HG03108 (cell line): ENCODE data around the gene ARRDC1.
"Not testable (repeated sequence)": the region's sequence is repeated elsewhere in the genome, so short reads cannot be mapped to it uniquely, and the experiment has no call there.

ENCODE experiments used
- ATAC-seq: cut with Tn5 transposase; IDR thresholded peaks from one replicate; pipeline ENCODE4 v1.9.1; 2021; ENCODE audit warnings: moderate library complexity; ENCODE audit not compliant: unreplicated experiment

The ARRDC1 gene

DNA sequence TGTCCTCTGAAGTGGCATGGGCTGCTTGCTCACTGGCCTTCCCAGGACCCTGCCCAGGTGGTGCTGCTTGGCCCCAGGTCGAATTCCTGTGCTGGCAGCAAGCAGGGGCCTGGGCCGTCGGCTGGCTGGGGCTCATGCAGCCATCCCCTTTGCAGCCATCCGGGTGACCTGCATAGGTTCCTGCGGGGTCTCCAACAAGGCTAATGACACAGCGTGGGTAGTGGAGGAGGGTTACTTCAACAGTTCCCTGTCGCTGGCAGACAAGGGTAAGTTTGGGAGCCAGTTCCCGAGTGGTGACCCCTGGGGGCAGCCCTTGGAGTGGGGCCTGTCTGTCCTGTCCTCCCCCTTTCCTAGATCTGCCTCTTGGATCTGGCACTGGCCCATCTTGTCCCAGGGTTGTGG, 7.3 kb downstream of the ARRDC1 start:
- no peak for ATAC-seq

DNA sequence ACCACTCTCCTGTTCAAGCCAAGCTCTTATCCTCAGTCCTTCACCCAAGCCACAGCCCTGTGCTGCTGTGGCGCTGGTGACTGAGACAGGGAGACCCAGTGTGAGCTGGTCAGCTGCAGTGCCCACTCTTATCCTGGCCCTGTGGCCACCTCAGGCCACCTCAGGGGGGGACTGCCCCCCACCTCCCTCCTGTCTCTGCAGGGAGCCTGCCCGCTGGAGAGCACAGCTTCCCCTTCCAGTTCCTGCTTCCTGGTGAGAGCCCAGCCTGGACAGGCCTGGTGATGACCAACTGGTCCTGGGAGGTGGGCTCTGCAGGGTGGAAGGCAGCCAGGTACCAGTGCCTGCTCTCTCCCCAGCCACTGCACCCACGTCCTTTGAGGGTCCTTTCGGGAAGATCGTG, 7.8 kb downstream of the ARRDC1 start:
- no peak for ATAC-seq

- no peak for ATAC-seq
These were observed 8.4 kb downstream of the ARRDC1 start for GRCh38 chr9:137613738-137614523.

- no peak for ATAC-seq
These were observed 9.3 kb downstream of the ARRDC1 start for GRCh38 chr9:137614631-137615386.

GRCh38 chr9:137615387-137615871, 9.9 kb downstream of the ARRDC1 start:
- ATAC-seq: no peak

DNA sequence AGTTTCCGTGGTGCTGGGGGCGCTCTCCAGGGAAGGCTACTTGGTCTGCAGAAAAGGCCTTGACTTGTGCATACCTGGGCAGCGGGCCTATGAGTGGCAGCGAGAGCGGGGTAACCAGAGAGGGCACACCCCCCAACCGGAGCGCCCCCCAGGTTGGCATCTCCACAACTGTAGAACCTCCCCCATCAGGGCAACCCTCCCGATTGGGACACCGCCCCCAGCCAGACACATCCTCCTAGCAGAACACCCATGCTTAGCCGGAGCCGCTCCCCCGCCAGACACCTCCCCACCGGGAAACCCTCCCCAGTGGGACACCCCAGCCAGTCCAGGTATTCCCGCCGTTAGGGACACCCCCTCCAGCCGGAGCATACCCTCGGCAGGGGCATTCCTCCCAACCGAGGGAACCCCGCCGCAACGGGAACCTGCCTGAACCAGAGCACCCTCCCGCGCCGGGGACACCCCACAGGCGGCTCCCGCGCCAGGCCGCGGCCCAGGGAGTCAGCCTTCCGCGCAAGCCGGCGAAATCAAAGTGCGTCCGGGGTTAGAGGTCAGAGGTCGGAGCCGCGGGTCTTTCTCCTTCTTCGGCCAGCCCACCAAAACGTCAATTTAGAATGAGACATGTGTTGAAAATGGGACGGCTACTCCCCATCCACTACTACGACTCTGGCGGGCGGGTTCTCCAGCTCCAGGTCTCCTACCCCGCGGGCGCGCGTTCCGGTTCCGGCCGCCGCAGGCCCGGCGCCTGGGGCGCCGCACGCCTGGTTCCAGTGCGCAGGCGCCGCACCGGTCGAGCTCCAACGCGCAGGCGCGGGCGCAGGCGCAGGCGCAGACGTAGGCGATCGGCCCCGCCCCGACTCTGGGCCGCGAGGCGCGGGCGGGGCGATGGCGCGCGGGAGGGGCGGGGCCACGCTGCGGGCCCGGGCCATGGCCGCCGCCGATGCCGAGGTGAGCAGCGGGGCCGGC, 12.9 kb downstream of the ARRDC1 start, which contains the start of gene EHMT1:
Gene EHMT1 (plus strand): TSS at position 901 of the 963 bp plus-strand sequence. CDS start 24 bp downstream, at position 925.
- peak; percentile 55 for ATAC-seq

DNA sequence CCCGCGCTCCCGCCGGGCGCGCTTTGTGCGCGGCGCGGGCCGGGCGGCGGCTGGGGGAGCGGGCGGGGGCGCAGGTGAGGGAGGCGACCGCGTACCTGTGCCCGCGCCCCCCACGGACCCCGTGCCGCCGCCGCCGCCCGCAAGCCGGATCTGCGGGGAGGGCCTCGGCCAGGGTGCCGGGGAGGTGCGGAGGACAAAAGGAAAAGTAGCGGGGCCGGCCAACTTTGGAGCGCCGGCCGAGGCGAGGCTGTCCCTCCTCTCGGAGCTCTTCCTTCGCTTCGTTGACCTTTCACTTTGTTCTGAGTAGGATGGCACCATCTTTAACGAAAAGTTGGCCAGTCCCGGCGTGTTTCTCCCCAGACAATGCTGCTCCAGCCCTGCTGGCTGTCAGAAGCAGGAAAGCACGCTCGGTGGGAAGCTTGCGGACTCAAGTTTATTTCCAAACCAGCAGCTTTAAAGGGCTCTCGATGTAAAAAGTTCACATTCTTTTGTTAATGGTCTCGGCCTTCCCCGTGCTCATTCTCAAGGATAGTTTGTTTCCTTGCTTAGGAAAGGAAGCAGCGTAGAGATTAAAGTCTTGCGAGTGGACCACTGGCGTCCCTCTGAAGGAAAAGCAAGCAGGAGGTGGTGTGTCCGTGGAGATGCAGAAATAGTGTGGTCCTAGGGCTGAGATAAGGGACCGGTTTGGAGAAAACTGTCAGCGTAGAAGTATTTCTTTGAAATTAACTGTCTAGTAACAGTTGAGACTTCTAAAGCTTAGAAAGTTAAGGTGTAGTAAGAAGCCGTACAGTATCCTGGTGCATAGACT, 14.0 kb downstream of the ARRDC1 start:
- peak; percentile 10 for ATAC-seq

DNA sequence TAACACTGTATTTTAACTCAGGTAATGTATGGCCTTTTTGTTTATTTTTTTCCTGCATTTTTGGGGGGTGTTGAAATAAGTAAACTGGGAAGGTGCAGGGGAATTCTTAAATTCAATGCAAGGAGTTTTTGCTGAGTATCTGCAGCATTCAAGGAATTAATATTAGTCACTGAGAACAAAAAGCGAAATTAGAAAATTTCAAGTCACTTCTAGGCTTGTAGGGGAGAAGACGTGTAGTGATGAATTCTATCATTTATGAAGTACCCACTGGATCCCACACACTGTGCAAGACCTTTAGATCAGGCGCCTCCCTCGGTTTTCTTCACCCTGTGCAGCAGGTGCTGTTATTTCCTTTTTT, 14.5 kb downstream of the ARRDC1 start:
- no peak for ATAC-seq

GRCh38 chr9:137620581-137620980, 15.1 kb downstream of the ARRDC1 start:
- ATAC-seq: no peak

DNA sequence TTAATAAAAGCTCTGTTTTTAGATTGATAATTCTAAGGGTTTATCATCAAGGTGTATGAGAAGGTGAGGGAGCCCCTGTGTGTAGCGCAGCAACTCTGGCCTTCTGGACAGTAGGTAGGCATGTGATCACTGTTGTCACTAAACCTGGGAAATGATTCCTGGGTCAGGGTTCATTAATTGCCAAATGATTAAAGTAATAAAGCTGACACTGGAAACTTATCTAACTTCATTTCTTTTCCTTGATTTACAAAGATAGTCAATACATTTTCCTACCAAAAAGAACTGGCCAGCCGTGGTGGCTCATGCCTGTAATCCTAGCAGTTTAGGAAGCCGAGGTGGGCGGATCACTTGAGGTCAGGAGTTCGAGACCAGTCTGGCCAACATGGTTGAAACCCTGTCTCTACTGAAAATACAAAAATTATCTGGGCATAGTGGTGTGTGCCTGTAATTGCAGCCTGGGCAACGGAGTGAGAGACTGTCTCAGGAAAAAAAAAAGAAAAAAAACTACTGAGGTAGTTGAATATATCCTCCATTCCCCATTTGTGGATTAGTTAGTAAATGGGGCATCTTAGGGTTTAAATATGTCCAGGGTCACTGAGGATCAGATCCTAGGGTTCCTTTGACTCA, 15.8 kb downstream of the ARRDC1 start:
- ATAC-seq: no peak

DNA sequence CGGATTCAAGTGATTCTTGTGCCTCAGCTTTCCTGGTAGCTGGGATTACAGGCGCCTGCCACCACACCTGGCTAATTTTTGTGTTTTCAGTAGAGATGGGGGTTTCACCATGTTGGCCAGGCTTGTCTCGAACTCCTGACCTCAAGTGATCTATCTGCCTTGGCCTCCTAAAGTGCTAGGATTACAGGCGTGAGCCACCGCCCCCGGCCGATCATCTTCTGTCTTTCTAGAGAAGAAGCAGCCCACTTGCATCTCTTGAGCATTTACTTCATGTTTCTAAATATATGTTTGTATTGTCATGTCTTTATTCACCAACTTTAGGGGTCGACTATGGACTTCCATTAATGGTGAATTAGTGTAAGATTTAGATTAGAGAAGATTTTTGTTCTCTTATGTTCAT, 16.7 kb downstream of the ARRDC1 start:
- not testable (repeated sequence) for ATAC-seq

GRCh38 chr9:137626464-137626863, 21.0 kb downstream of the ARRDC1 start:
- no peak for ATAC-seq

DNA sequence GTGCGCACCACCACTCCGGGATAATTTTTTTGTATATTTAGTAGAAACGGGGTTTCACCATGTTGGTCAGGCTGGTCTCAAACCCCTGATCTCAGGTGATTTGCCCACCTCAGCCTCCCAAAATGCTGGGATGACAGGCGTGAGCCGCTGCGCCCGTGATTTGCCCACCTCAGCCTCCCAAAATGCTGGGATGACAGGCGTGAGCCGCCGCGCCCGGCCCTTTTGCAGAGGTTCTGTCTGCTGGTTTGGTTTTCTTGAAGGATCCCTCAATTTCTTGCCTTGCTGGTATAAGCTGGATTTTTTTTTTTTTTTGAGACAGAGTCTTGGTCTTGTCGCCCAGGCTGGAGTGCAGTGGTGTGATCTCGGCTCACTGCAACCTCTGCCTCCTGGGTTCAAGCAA, 21.9 kb downstream of the ARRDC1 start:
- ATAC-seq: not testable (repeated sequence)

DNA sequence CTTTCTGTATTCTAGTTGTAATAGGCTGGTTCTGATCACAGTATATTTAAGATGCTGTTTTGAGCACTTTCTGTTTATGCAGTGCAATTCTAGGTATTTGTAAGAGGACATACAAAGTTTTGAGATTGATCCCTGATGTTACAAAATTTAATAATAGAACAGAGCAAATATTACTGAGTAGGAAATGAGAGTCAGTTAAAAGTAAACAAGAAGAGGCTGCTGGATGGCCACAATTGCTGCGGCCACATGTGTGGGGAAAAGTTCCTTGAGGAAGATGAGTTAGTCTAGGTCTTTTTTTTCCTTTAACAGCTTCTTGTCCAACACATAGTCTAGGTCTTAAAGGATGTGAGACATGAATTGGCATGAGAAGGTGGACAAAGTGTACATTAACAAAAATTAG, 24.6 kb downstream of the ARRDC1 start:
- no peak for ATAC-seq

GRCh38 chr9:137630679-137631078, 25.2 kb downstream of the ARRDC1 start:
- no peak for ATAC-seq

- no peak for ATAC-seq
These were observed 26.1 kb downstream of the ARRDC1 start for GRCh38 chr9:137631345-137632229.

DNA sequence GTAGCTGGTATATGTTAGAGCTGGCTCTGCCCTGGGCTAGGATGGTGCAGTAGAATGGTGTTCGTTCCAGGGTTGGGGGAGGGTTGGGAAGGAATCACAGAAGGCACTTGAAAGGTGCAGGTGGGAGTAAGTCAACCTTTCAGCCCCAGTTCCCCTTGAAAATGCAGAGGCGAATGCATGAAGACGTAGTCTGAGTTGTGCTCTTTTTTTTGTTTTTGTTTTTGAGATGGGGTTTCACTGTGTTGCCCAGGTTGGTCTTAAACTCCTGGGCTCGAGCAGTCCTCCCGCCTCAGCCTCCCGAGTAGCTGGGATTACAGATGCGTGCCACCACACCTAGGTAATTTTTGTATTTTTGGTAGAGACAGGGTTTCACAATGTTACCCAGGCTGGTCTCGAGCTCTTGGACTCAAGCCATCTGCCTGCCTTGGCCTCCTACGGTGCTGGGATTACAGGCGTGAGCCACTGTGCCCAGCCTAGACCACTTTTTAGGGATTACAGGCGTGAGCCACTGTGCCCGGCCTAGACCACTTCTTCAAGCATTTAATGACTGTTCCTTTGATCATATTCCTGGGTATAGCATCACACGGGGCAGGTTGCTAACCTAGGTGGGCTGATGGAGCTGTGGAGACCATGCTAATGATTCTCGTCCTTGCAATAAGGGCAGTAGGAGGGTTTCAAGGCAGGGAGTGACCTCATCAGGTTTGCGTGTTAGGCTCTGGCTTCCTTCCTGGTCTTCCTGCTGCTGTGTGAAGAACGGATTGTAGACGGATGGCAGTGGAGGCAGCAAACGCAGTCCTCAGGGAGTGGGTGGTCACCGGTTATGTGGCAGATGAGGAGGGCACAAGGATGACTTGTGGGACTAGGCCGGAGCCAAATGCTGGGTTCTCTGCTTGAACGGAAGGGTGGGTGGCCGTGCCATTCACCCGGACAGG, 27.0 kb downstream of the ARRDC1 start:
- no peak for ATAC-seq

- no peak for ATAC-seq
These were observed 28.5 kb downstream of the ARRDC1 start for GRCh38 chr9:137634016-137634415.
